BE2C (cell line): ENCODE data around the gene TULP1.

Experiments
- DNase-seq: peaks from one replicate; pipeline ENCODE4 v3.0.0-alpha.2; 2020
- H3K27me3 ChIP-seq: fragments of 250-450 bp; sonication (Bioruptor Pico); 2 replicates; pipeline ENCODE4 v1.5.1; 2020; ENCODE audit warnings: mild to moderate bottlenecking
- H3K36me3 ChIP-seq: fragments of 250-450 bp; sonication (Bioruptor Pico); 2 replicates; pipeline ENCODE4 v1.5.1; 2020; ENCODE audit warnings: mild to moderate bottlenecking
- H3K4me1 ChIP-seq: fragments of 250-450 bp; sonication (Bioruptor Pico); 2 replicates; pipeline ENCODE4 v1.5.1; 2020
- H3K4me3 ChIP-seq: 2 replicates; pipeline ENCODE4 v1.5.1; 2011; ENCODE audit warnings: low read depth, low read length
- H3K9me3 ChIP-seq: fragments of 250-450 bp; sonication (Bioruptor Pico); 2 replicates; pipeline ENCODE4 v1.5.1; 2020
- TF ChIP-seq, protein P1 (sequence below): IDR thresholded peaks from 2 replicates; pipeline ENCODE4 v1.5.1; 2012; ENCODE audit warnings: mild to moderate bottlenecking, low read depth, low read length

Gene TULP1

DNA sequence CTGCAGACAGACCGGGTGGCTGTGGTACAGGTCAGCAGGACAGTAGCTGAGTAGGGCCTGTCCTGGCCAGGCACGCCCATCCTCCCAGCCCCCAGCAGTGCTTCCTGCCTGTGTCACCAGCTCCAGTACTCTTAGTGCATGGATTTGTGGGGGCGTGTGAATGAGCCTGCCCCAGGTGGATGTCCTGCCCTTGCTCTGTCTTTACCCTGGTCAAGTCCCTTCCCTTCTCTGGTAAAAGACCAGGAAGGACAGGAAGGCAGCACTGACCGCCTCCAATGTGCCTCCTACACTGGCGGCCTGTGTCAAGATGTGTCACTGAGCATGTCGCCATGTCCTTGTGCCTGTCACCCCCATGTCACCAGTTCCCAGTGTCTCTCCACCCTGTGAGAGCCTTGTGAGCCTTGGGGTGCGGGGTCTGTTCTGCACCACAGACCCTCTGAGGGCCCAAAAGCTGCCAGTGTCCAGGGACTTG is 27.7 kb downstream of the TULP1 start:
- Histone ChIP-seq H3K4me1 (peaks cover 7% of the 10 kb centered on the region), H3K36me3 (no peaks in the 10 kb centered on the region), H3K27me3 (no peaks in the 10 kb centered on the region), H3K9me3 (no peaks in the 10 kb centered on the region), H3K4me3 (no peak overlapping the region)
- TF ChIP-seq, protein P1, sequence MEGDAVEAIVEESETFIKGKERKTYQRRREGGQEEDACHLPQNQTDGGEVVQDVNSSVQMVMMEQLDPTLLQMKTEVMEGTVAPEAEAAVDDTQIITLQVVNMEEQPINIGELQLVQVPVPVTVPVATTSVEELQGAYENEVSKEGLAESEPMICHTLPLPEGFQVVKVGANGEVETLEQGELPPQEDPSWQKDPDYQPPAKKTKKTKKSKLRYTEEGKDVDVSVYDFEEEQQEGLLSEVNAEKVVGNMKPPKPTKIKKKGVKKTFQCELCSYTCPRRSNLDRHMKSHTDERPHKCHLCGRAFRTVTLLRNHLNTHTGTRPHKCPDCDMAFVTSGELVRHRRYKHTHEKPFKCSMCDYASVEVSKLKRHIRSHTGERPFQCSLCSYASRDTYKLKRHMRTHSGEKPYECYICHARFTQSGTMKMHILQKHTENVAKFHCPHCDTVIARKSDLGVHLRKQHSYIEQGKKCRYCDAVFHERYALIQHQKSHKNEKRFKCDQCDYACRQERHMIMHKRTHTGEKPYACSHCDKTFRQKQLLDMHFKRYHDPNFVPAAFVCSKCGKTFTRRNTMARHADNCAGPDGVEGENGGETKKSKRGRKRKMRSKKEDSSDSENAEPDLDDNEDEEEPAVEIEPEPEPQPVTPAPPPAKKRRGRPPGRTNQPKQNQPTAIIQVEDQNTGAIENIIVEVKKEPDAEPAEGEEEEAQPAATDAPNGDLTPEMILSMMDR: no peak
- no peak for DNase-seq

DNA sequence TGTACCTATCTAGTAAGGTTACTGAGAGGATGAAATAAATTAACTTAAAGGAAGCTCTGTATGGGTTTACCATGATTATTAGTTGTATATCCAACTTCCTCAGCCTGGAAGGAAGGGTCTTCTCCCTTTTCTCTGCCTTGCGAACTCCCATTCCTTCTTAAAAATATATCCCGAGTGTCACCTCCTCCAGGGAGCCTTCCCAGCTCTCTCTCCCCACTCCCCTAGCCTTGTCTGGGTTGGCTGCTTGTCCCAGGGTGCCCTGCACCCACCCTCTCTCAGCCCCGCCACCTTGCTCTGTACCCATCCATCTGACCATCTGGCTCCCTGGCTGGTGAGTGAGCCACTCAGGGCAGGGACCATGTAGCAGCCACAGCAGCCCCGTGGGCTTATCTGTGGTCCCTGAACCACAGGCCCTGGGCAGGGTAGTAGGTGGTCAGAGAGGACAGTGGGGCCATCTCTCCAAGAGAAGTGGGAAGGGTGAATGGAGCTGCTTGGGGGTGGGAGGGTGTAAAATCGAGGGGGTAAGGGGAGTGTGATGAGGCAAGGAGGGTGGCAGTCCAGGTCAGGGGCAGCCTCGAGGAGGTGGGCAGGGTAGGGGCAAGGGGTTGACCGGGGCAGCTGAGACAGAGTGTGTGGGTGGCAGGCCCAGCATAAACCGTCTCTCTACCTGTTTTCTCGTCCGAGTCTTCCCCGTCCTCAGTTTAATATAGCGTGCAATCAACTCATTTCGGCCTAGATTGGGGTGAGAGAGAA is 28.6 kb downstream of the TULP1 start:
- Histone ChIP-seq H3K9me3 (no peaks in the 10 kb centered on the region), H3K36me3 (no peaks in the 10 kb centered on the region), H3K4me1 (peaks cover 7% of the 10 kb centered on the region), H3K27me3 (no peaks in the 10 kb centered on the region), H3K4me3 (no peak overlapping the region)
- TF ChIP-seq, protein P1: no peak
- no peak for DNase-seq

DNA sequence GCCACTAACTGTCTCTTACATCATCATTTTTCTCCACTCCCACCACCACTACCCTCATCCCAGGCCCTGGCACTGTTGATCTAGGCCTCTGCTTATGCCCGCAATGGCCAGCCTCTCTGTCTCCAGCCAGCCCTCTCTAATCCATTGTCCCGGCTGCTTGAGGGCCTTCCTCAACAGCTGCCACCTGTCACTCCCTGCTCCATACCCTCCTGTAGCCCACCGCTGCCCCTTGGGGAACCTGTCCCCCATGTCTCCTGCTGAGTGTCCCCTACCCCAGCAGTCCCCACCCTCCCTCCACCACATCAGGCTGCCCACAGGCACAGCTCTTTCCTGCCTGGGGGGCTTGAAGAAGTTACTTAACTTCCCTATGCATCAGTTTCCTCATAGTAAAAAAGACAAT is 29.2 kb downstream of the TULP1 start:
- no peaks in the 10 kb centered on the region for H3K36me3 ChIP-seq
- peaks cover 7% of the 10 kb centered on the region; the same call in 1 of the 2 replicates for H3K4me1 ChIP-seq
- DNase-seq: no peak

GRCh38 chr6:35483062-35483461 is 29.6 kb downstream of the TULP1 start:
- no peaks in the 10 kb centered on the region for H3K27me3 ChIP-seq
- DNase-seq: no peak
- no peaks in the 10 kb centered on the region for H3K36me3 ChIP-seq
- no peaks in the 10 kb centered on the region for H3K9me3 ChIP-seq
- H3K4me3 ChIP-seq: no peak overlapping the region
- H3K4me1 ChIP-seq: peaks cover 3% of the 10 kb centered on the region; the same call in 1 of the 2 replicates
- TF ChIP-seq, protein P1: no peak

More for the DNA sequence above, 29.2 kb downstream of the TULP1 start:
- H3K9me3 ChIP-seq: no peaks in the 10 kb centered on the region
- no peaks in the 10 kb centered on the region for H3K27me3 ChIP-seq
- no peak overlapping the region for H3K4me3 ChIP-seq
- TF ChIP-seq, protein P1: no peak

GRCh38 chr6:35481226-35481625 is 31.5 kb downstream of the TULP1 start:
- H3K9me3 ChIP-seq: no peaks in the 10 kb centered on the region
- no peaks in the 10 kb centered on the region for H3K36me3 ChIP-seq
- no peak overlapping the region for H3K4me3 ChIP-seq
- no peaks in the 10 kb centered on the region for H3K4me1 ChIP-seq
- TF ChIP-seq, protein P1: no peak
- DNase-seq: no peak
- no peaks in the 10 kb centered on the region for H3K27me3 ChIP-seq

DNA sequence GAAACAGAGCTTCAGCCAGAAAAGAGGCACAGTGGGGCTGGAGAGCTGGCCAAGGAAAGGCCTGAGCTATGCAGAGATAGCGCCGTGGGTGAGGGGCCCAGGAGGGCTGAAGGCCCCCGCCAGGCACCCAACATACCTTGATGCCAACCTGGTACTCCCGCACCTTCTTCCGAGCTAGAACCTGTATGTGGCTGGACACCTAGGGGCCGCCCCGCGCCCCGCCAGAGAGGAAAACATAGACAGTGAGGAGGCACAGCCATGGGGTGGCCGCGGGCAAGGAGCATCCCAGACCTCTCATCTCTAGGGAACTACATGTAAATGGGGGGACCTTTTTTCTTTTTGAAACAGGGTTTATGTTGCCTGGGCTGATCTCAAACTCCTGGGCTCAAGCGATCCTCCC is 32.5 kb downstream of the TULP1 start:
- peaks cover 4% of the 10 kb centered on the region for H3K36me3 ChIP-seq
- TF ChIP-seq, protein P1: no peak
- H3K9me3 ChIP-seq: no peaks in the 10 kb centered on the region
- DNase-seq: no peak
- H3K4me3 ChIP-seq: no peak overlapping the region
- no peaks in the 10 kb centered on the region; the same call in 1 of the 2 replicates for H3K4me1 ChIP-seq
- H3K27me3 ChIP-seq: no peaks in the 10 kb centered on the region
